Kidney glomerular epithelial cell (primary cell): ENCODE results near the gene KLHL30.

Experiments used
- DNase-seq: peaks from one replicate; lab custom pipeline; 2025; lab: John Stamatoyannopoulos, UW

Gene KLHL30

DNA sequence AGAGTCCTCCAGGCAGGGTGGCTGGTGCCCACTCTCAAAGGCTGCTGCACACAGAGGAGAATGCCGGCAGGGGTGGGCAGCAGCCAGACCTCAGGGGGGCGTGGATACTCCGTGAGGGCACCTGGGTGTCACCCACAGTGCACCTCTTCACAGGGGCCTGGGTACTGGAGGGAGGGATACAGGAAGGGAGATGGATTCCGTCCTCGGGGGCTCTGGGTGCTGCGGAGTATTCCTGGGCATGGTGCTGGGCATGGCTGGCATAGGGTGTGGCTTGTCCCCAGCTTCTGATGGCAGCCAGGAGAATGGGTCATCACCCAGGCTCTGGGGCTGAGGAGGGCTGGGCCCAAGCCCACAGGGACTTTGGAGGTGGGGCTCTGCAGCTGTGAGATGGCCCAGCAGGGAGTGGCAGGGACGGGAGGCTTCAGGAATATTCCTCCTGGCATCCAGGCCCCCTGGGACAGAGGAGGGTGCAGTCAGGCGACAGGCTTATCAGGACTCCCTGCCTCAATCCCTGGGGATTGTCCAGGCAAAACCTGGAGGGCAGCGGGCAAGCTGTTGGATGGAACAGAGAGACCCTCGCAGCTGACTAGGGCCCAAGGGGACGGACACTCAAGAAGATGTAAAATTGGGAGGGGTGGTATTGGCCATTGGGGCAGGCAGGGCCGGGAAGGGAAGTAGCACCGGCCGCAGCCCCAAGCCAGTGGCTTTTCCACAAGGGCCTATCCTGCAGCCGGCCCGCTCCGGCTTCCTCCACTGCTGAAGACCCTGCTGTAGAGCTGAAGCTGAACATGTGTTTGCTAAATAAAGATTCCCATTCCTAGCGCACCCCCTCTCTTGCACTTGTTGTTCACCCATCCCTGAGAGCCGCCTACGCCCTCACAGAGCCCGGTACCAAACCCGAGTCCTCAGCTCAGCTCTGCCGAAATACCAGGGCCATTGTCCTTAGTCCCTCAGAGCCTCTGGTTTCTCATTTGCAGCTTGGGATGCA lies 5.7 kb upstream of the KLHL30 start:
- no peak for DNase-seq

DNA sequence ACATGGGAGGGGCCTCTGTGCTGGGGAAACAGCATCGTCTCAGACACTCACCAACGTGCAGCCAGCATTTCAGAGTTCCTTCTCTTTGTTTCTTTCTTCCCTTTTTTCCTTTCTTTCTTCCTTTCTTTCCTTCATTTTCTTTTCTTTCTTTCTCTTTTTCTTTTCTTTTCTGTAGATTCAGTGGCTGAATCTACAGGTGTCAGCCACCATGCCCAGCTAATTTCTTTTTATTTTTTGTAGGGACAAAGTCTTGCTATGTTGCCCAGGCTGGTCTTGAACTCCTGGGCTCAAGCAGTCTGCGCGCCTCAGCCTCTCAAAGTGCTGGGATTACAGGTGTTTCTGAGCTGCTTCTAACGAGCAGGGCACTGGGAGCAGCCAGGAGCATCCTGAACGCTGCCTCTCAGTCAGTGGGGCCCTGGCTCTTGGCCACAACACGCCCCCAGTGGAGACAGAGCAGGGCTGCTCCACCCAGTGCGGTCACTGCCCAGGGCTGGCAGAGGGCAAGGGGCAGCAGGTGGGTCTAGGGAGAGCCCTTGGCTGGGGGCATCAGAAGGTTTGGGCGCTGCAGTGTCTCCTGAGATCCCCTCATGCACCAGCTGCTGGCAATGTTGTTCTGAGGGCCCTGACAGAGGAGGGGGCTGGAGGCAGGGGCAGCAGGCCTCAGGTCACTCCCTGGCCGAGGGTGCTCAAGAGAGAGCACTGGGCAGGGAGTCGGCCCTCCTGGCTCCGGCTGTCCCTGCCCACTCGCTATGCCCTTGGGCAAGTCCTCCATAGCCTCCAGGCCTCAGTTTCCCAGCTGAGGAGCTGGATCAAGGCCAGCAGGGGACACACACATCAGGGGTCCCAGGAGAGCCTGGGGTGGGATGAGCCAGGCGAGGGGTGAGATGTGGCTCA lies 4.7 kb upstream of the KLHL30 start:
- no peak for DNase-seq

DNA sequence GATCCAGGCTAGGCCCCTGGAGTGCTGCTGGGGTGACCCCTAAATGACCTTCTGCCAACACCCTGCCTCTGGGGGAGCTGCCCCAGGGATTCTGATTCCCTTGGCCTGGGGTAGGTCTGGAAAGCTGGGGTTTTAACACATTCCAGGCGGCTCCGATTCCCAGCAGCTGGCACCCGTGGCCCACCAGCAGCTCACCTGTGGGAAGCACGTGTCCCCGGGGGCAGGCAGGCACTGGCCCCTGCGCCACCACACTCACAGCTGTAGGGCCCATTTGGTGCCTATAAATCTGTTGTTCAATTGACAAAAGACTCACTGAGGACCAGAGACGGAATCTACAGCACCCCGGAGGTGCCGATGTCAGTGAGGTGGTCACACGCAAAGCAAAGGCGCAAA lies 4.1 kb upstream of the KLHL30 start:
- no peak for DNase-seq

DNA sequence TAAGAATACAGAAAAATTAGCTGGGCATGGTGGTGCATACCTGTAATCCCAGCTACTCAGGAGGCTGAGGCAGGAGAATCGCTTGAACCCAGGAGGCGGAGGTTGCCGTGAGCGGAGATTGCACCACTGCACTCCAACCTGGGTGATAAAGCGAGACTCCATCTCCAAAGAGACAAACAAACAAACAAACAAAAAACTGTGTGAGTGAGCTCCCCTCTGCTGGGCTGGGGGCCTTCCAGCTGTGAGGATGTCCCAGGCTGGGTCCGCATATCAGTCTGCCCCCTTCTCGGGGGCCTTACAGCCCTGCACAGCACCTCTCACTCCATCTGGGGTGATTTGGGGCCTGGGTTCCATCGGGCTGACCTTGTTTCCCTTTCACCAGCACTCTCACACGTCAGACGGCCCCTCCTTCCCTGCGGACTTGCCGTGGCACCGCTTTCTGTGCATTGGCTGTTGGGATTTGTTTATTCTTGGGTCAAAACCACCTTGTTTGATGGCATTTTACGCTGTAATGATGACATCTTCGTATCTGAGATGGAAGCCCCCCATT lies 2.8 kb upstream of the KLHL30 start:
- DNase-seq = no peak

DNA sequence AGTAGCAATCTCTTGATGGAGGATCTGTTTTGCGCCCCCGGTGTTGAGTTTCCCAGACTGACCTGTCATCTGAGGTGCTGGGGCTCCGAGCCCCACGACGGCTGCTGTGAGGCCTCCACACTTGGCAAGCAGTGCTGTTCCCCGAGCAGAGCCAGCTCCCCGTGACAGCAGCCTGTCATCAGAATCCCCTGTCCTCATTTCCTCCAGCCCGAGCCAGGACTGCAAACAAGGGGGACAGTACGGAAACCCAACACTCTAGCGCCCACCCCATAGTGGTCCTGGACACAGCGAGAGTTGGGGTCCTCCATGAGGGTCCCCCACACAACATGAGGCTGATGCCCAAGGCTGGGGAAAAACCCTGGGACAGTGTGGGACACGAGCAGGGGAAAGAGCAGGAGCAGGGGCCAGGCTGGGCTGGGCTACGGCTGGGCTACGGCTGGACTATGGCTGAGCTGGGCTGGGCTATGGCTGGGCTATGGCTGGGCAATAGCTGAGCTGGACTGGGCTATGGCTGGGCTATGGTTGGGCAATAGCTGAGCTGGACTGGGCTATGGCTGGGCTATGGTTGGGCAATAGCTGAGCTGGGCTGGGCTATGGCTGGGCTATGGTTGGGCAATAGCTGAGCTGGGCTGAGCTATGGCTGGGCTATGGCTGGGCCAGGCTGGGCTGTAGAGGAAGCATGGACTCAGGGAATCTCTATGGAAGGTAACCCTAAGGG lies 1.5 kb upstream of the KLHL30 start:
- no peak for DNase-seq

DNA sequence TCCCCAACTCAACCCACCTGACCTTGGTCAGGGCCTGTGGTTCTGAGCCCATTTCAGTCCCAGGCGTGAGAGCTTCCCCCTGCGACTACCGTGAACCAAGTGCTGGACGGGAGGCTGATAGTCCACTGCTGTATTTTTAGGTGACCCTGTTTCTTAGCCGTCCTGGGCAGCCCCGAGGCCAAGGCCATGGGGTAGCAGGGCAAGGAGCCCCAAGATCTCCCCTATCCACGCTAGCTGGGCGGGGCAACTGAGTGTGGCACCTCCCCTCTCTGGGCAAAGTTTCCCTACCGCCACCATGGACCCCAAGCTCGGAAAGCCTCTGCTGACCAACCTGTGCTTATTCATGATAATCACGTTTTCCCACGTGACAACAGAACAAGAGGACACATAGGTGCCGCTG lies 583 bp upstream of the KLHL30 start:
- no peak for DNase-seq

DNA sequence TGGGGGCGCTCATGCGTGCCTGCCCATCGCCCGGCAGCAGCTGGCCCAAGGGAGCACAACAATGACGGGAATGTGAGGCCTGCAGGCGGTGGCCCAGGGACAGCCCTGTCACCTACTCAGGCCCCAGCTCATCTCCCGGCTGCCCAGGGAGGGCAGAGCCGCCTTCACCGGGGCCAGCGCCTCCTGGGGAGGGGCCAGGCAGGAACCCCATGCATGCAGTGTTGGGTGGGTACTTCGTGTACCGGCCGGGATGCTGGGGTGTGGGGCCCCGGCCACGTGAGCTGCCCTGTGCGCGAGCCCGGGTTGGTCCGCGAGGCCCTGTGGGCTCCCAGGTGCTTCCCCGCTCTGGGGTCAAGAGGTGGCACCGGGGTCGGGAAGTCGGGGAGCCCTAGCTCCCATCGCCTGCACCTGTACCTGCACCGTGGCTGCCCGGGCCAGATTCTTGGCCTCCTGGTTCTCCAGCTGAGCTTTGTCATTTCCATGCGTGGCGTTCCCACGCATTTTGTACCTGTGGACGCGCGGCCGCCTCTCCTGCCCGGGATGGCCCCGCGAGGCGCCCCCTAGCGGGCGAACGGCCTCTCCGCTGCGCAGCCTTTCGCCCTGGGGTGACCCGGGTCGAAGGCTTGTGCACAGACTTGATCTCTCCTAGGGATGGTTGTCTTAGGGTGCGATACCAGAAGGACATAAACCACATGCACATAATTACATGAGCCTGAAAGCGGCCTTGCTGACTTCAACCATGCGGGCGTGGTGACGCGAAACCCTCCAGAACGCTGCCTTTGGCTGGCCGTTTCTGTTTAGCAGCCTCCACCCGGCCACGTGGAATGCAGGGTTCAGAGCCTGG lies 950 bp downstream of the KLHL30 start:
- DNase-seq = no peak

DNA sequence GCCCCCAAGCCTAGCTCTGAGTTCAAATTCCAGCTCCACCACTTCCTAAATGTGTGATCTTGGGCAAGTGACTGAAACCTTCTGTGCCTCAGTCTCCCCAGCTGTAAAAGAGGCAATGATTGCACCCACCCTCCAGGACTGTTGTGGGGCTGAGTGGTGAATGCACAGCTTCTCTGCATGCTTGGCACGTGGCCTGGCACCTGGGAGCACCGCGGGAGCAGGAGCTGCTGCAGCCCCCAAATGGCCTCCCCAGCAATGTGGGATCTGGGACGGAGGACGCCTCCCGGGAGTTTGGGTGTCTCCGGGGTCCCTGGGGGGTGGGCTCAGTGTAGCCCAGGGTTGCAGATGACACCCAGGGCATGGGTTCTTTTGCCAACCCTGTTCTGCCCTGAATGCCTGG lies 1.6 kb downstream of the KLHL30 start:
- DNase-seq = no peak

DNA sequence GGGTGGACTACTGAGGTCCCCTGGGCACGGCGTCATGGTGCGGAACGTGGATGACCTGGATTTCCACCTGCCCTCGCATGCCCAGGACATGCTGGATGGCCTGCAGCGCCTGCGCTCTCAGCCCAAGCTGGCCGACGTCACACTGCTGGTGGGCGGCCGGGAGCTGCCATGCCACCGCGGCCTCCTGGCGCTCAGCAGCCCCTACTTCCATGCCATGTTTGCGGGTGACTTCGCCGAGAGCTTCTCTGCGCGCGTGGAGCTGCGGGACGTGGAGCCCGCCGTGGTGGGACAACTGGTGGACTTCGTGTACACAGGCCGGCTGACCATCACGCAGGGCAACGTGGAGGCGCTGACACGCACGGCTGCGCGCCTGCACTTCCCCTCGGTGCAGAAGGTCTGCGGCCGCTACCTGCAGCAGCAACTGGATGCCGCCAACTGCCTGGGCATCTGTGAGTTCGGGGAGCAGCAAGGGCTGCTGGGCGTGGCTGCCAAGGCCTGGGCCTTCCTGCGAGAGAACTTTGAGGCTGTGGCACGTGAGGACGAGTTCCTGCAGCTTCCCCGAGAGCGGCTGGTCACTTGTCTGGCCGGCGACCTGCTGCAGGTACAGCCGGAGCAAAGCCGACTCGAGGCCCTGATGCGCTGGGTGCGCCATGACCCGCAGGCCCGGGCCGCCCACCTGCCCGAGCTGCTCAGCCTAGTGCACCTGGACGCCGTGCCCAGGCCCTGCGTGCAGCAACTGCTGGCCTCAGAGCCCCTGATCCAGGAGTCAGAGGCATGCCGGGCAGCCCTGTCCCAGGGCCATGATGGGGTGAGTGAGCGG lies 2.5 kb downstream of the KLHL30 start:
- DNase-seq = no peak

DNA sequence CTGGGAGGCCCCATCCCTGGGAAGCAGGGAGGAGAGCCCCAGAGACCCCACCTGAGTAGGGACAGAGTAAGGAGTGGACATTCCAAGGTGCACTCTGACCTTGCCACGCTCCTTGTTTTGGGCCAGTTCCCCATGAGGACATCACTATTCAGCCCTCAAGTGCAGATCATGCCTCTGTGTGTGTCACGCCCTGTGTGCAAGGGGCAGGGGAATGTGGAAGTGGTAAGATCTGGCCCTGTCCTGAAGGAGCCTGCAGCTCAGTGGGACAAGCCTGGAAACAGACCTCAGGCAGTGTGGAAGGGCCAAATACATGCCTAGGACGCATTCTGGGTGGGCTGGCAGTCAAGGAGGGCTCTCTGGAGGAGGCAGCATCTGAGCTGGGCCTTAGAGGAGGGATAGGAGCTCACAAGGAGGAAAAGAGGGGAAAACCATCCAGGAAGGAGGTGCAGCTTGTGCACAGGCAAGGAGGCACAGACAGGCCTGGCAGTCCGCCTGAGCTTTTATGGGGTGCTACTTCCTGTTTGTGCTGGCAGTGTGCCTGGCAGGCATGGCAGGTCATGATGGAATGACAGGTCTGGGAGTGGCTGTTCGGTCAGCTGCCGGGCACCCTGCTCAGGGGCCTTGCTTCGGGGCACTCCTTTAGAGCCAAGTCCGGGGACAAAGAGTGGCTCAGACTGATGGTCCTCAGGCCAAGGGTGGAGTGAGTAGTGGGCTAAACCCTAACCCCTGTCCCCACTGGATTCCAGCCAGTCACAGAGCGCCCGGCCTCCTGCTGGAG lies 3.3 kb downstream of the KLHL30 start:
- peak; percentile 46 for DNase-seq

DNA sequence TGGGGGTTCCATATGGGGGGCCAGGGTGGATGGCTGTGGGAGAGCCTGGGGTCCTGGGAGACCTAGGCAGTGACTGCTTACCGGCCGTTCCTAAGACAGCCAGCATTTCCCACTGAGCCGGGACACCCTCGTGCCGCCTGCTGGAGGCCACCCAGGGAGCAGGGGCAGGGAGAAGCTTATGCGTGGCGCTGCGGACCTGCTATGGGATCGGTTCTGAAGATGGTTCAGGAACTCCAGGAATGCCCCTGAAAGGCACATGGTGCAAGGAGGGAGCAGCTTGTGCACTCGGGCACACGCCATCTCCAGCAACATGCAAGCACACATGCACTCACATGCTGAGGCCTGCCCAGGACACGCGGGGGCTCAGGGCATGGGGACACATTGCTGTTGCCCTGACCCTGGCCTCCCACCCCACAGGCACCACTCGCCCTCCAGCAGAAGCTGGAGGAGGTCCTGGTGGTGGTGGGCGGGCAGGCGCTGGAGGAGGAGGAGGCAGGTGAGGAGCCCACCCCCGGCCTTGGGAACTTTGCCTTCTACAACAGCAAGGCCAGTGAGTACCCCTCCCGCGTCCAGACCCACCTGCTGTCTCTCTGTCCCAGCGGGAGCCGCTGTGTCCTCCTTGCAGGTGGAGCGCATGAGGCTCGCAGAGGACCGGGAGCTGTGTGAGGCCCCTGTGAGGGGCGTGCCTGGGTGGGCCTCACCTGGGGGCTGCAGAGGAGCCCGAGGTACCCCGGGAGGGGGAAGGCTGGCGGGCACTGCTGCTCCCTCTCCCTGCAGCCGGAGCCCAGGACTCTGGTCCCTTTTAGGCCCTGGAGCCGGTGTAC lies 4.1 kb downstream of the KLHL30 start:
- DNase-seq = peak; percentile 5

DNA sequence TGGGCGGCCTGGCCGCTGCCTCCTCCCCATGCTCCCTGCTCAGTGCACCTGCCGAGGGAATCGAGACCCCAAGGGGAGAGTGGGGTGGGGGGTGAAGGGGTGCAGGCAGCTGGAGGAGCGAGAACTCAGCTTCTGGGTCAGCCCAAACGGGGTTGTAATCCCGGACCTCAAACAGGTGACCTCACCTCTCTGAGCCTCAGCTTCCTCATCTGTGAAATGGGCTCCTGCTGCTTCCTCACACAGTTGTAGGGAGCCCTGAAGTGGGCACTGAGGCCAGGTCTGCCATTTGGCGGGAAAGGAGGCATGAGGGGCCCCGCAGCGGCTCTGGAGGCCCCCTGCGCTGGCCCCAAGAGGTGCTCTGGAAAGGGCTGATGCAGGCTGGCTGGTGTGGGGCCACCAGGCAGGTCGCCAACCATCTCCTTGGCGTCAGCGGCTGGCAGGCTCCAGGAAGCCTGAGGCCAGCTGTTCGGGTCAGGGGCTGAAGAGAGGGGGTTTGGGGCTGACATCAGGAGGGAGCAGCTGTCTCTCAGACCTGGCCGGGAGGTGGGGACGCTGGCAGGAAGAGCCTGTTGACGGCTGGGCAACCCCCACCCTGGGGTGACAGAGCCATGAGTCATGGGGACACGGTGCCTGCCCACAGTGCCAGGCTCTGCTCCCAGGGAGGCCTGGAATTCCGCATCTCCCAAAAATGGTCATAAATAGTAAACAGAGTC lies 4.9 kb downstream of the KLHL30 start:
- DNase-seq = peak; percentile 74

DNA sequence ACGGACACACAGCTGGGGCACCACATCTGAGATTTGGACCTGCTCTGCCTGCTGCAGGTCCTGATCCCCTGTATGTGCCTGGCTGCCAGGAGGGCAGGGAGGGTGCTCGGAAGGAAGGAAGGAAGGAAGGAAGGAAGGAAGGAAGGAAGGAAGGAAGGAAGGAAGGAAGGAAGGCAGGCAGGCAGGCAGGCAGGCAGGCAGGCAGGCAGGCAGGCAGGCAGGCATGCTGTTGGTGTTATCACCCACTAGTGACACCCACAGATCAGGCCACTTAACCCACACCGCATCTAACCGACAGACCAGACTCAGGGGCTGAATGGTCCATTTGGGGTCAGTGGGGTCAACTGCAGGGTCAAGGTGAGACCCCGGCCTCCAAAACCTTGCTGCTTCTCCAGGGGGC lies 5.8 kb downstream of the KLHL30 start:
- no peak for DNase-seq

DNA sequence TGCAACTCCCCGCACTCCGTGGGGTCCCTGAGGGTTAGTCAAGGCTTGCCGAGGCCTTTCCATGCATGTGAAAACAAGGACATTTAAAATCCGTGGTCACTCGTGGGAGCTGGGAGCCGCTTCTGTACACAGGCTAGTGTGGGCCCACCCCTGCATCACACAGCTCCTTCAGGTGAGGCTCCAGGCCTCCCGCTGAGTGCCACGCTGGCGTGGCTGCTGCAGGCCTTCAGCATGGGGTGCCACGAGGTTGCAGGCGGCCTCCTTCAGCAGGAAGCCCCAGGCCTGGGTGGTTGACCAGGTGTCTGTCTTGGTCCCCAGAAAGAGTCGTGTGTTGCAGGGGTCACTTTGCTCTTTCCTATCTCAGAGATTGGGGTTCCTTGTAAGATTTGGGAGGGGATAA lies 6.6 kb downstream of the KLHL30 start:
- DNase-seq = no peak

DNA sequence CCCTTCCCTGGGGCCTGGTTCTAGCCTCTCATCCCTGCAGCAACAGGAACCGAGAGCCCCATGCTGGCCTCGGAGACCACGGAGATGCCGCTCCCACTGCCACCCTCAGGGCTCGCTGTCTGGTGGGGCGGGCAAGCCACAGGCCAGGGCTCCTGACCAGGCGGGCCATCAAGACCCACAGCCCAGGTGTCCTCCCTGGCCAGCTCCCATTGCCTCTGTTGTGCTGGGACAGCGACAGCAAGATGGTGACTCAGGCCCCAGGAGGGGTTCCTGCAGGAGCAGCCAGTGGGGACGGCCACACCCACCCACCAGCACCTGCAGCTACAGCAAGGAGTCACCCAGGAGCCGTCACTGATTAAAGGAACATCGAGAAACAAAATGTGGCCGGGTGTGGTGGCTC lies 7.4 kb downstream of the KLHL30 start:
- DNase-seq = no peak

DNA sequence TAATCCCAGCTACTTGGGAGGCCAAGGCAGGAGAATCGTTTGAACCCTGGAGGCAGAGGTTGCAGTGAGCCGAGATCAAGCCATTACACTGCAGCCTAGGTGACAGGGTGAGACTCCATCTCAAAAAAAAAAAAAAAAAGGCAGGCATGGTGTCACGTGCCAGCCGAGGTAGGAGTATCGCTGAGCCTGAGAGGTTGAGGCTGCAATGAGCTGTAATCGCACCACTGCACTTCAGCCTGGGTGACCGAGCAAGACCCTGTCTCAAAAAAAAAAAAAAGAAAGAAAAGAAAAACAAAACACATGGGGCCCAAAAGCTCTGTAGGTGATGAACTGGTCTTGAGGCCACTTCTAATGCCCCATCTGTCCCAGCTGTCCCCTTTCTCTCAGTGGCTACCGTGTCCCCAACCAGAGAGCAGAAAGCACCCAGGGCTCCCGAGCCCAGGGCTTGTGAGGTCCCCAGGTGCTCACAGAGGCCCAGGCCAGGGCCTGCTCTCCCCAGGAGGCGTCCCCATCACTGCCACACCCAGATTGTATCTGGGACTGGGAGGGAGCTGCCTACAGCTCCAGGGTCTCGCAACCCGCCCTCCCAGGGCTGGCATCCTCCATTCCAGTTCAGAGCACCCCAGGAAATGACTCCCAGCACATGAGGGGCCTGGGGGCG lies 8.5 kb downstream of the KLHL30 start:
- no peak for DNase-seq

DNA sequence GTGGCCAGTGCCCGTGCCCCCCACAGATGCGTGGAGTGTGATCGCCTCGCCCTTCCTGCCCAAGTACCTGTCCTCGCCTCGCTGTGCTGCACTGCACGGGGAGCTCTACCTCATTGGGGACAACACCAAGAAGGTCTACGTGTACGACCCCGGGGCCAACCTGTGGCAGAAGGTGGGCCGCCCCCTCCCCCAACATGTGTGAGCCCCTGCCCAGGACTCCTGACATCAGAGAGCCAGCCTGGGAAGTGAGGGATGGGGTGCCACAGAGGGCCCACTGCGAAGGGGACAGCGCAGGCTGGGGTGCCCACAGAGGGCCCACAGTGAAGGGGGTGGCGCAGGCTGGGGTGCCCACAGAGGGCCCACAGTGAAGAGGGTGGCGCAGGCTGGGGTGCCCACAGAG lies 10.5 kb downstream of the KLHL30 start:
- no peak for DNase-seq
